Fibroblast of lung (primary cell): ENCODE data around the gene PDE4D.

Experiments
- CTCF ChIP-seq, 2 donors: IDR thresholded peaks in 1 of 2; conservative IDR thresholded peaks in 1 of 2; 1 replicate in 1 of 2; 2 replicates in 1 of 2; pipeline ENCODE4 v1.5.1; 2011 to 2012; ENCODE audit warnings: low read length in 2 of 2, control low read depth in 1 of 2, inconsistent platforms in 1 of 2, low read depth in 1 of 2, mild to moderate bottlenecking in 1 of 2
- EZH2 ChIP-seq: IDR thresholded peaks from 2 replicates; pipeline ENCODE4 v1.5.1; 2012; ENCODE audit warnings: low read length, control low read depth, mild to moderate bottlenecking; ENCODE audit errors: missing control alignments

GRCh38 chr5:59600998-59601397 lies 292.5 kb downstream of the PDE4D start:
- TF ChIP-seq CTCF (conservative IDR thresholded peaks at IDR 0.05 in 1 of 2, IDR thresholded peaks at IDR 0.05 in 1 of 2; ENCODE audit: low read depth in 1 of 2, low read length in 2 of 2) = no peak
- TF ChIP-seq EZH2 = no peak
